NCI-H1105 (cell line): ENCODE measurements around the gene TMEM175.
A peak's percentile ranks its signal among the peaks of the same experiment; 100 is the strongest.
"Not testable (repeated sequence)": the region's sequence is repeated elsewhere in the genome, so short reads cannot be mapped to it uniquely, and the experiment has no call there.

Experiments
- DNase-seq: peaks from one replicate; lab custom pipeline; 2025; lab: John Stamatoyannopoulos, UW

TMEM175 gene

GRCh38 chr4:970854-971520 lies 38.7 kb downstream of the TMEM175 start:
- no peak for DNase-seq

- DNase-seq = no peak
These were observed 39.6 kb downstream of the TMEM175 start for GRCh38 chr4:971666-972500.

- DNase-seq = no peak
These were observed 40.6 kb downstream of the TMEM175 start for GRCh38 chr4:972651-973424.

DNA sequence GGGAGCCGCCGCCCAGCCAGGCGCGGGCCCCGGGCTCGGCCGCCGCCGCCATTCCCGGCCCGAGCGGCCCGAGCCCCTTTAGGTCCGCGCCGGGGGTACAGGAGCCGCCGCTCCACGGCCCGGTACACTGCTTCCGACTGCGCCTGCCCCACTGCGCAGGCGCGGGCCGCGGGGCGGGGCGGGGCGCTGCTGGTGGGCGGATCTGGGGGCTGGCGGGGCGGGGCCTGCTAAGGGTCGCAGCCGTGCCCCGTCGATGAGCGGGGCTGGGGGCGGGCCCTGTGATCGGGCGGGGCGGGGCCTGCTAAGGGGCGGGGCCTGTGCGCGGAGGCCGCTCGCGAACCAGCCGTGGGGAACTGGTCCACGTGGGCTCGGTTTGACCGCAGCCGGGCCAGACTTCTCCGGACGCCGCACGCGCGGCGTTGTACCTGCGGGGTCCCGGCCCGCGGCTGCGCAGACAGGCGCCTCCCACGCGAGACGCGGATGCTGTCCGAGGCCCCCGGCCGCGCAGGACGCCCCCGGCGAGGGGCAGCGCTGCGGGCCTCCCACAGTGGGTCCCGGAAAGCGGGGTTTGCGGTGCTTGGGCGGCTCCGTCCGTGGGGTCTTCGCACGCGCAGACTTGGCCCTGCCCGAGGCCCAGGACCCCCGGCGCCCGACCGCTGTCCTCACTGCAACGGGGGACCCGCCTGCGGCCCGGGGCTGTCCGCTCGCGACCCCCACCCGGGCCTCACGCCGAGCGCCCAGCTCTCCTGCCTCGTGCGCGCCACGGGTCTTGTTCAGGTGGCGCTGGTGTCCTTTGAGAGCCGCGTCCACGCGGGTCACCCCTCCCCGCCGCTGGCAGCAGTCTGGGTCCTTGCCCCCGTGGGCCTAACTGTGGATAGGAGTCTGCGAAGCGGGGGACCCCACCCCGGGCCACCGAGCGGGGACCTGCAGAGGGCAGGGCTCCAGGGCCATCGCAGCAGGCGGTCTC lies 41.5 kb downstream of the TMEM175 start, which contains the start of gene DGKQ:
Gene DGKQ (minus strand): TSS at position 139 of the 967 bp plus-strand sequence. CDS start 87 bp downstream, at position 52.
- DNase-seq = no peak

- no peak for DNase-seq
These were observed 42.4 kb downstream of the TMEM175 start for GRCh38 chr4:974668-975067.

DNA sequence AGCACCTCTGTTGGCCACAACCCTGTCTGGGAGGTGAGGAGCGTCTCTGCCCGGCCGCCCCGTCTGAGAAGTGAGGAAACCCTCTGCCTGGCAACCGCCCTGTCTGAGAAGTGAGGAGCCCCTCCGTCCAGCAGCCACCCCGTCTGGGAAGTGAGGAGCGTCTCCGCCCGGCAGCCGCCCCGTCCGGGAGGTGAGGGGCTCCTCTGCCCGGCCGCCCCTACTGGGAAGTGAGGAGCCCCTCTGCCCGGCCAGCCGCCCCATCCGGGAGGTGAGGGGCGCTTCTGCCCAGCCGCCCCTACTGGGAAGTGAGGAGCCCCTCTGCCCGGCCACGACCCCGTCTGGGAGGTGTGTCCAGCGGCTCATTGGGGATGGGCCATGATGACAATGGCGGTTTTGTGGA lies 43.8 kb downstream of the TMEM175 start:
- not testable (repeated sequence) for DNase-seq

DNA sequence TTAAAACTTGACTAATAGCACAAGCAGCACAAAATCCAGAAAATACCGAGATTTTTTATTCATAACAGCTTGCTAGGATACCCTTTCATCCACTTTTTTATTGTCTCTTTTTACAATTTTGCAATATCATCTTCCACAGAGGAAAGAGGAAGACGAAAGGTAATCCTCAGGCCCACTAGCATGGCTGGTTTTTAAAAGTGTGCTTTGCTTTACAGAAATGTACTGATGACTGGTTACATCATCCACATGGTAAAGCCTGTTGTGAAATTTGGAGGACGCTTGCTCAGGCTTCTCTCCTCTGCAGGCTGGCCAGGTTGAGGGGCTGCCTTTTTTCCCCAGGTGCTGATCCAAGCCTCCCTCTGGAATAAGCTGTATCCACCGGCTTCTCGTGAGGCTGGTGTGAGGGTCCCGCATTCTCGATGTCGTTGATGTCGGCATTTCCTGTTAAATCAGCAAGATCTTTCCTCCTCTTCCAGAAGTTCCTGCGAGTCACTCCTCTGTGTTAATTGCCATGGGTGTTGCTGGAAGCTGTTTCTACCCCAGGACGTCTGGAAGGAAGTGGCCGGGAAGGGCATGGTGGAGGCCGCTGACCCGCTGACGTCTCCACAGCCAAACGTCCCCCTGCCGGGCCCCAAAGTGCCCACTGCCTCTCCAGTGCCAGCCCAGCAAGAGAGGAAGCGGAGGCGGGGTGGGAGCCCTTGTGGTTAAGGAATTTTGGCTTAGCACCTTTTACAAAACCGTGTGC lies 46.9 kb downstream of the TMEM175 start:
- DNase-seq = no peak

GRCh38 chr4:982291-982690 lies 50.0 kb downstream of the TMEM175 start:
- DNase-seq = no peak

- no peak for DNase-seq
These were observed 50.6 kb downstream of the TMEM175 start for GRCh38 chr4:982814-983213.

DNA sequence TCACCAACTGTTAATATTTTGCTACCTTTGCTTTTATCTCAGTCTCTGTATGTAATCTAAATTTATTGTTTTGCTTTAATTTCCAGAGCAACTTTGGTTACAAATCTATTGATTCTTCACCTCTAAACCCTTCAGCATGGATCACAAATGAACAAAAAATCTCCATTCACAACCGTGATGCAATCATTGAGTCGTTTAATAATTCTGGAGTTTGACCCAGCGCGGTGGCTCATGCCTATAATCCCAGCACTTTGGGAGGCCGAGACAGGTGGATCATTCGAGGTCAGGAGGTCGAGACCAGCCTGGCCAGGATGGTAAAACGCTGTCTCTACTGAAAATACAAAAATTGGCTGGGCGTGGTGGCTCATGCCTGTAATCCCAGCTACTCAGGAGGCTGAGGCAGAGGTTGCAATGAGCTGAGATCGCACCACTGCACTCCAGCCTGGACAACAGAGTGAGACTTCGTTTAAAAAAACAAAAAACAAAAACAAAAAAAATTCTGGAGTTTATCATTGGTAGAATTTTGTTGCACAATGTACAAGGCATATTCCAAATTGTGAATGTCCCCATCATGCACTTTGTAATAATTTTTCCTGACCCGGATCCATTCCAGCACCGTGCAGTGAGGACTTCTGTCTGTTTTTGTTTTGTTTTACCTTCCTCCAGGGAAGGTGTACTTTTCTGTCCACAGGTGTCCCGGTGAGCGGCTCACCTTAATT lies 52.2 kb downstream of the TMEM175 start:
- no peak for DNase-seq

DNA sequence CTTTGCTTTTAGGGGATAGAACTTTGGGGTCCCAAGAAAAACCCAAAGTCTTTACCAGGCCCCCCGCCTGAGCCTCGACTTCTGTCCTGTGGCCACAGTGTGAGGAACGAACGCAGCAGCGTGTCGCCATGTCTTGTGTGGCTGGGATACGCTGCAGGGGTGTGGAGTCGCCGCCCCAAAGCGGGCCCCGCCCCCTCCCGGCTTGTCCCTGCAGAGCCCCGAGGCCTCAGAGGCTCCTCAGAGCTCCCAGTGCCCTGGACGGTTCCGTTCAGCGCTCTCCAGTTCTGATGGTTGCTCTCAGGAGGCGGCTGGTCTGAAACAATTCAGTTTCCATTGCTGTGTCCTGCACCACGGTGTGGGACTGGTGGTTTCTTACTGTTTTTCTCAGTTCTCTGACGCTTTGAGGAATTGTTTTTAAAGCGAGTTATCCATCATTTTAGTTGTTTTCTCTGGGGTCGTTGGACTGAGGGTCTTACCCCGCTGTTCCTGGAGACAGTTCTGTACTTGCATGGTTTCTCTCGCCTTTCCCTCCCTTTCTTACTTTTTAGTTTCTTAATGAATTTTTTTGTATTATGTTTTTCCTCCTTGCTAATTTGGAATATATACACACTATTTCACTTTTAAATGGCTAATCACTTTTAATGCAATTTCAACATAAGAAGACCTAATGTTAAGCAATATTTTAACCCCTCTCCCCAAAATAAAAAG lies 53.0 kb downstream of the TMEM175 start:
- no peak for DNase-seq

DNA sequence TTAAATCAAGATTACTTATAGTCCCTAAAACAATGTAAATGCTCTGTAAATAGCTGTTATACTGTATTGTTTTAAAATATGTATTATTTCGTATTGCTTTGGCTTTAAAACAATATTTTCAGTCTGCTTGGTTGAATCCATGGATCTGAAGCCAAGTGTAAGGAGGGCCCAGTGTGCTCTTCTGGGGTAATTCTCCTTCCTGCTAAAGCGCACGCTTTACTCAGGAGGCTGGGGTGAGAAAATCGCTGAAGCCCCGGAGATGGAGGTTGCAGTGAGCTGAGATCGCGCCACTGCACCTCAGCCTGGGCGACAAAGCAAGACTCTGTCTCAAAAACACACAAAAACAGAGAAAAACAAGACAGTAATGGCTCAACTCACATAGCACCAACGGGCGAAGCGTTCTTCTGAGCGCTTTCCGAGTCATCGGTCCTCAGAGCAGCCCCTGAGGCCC lies 54.2 kb downstream of the TMEM175 start:
- DNase-seq = no peak

DNA sequence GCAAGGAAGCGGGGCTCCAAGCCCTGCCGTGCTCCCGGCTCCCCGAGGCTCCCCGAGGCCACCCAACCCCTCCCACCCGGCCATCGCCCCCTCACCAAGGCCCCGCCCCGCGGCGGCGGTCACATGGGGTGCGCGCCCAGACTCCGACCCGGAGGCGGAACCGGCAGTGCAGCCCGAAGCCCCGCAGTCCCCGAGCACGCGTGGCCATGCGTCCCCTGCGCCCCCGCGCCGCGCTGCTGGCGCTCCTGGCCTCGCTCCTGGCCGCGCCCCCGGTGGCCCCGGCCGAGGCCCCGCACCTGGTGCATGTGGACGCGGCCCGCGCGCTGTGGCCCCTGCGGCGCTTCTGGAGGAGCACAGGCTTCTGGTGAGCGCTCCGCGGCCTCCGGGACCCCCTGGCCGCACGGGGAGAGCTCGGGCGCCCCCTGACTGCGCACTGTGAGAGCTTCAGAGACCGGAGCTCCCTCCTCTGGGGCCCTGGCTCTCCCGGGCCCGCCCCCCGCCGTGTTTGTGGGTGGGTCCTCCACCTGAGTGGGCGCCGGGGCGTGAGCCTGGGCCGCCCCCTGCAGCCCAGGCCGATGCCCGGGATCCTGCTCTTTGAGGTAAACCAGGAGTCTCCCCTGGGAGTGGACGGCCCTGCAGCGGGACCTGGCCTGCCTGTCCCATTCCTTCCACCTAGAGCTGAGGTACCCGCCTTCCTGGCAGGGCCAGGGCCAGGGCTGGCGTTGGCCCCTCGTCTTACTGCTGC lies 54.8 kb downstream of the TMEM175 start, which contains the start of gene IDUA:
Gene IDUA (plus strand): TSS at position 166 of the 745 bp plus-strand sequence. CDS start 41 bp downstream, at position 207.
- DNase-seq = peak; percentile 61

- DNase-seq = no peak
These were observed 55.6 kb downstream of the TMEM175 start for GRCh38 chr4:987624-988513.

DNA sequence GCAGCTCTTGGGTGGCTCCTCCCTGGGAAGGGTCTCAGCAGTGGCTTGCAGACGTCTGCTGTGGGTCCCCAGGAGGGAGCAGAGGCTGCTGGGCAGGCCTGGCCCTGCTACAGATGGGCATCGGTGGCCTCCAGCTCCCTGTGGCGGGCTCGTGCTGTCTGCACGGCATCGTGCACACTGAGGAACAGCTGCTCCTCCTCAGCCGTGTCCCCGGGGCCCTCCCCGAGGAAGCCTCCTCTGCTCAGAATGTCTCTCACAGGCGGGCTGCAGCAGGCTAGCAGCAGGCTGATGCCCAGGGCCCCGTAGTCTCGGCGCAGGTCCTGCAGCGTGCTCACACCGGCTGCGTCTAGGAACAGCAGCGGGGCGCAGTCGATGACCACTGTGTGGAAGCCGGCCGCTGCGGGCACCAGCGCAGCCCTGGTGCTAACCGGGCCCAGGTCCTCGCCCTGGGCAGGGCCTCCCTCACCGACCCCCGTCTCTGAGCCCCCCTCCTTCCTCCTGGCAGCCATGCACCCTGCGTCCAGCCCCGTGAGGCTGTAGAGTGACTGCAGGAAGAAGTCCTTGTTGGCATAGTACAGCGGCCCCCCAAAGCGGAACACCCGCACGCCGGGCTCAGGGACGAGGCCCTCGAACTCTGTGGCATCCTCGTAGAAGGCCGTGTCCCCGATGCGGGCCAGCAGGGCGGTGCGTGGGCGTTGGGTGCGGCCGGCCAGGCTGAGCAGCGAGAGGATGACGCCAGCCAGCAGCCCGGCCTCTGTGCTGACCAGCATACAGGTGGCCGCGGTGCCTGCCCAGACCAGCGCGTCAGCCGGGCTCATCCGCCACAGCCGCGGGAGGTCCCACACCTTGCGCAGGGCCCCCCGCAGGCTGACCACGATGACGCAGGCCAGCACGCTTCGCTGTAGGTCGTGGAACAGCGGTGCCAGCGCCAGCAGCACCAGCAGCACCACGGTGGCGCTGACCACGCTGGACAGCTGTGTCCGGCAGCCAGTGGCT lies 56.8 kb downstream of the TMEM175 start:
- DNase-seq = no peak
